Activated gamma-delta T cell treated with Interleukin-2 at 50 U/mL for 16 hours (primary cell): ENCODE measurements around the gene TRAF2.

ENCODE experiments used
- DNase-seq: peaks from one replicate; pipeline ENCODE4 v3.0.0-alpha.2; 2020

Gene TRAF2

DNA sequence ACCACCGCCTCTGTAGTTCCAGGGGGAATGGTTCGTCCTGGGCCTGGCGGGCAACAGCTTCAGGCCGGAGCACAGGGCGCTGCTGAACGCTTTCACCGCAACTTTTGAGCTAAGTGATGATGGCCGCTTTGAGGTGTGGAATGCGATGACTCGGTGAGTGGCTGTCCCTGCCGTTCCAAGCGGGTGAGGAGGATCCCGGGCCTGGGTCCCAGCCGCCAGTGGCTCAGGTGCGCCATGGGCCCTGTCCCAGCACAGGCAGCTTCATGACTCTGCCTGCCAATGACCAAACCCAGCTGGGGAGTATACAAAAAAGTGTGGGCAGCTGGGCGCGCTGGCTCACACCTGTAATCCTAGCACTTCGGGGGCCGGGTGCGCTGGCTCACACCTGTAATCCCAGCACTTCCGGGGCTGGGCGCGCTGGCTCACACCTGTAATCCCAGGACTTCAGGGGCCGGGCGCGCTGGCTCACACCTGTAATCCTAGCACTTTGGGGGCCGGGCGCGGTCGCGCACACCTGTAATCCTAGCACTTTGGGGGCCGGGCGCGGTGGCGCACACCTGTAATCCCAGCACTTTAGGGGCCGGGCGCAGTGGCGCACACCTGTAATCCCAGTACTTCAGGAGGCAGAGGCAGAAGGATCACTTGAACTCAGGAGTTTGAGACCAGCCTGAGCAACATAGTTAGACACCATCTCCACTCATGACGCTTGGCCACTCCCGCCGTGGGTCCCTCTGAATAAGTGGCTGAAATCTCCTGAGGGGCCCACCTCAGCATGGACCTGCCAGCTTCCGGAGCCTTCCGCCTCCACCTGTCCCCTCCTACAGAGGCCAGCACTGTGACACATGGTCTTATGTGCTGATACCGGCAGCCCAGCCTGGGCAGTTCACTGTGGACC, 66.8 kb downstream of the TRAF2 start:
- no peak for DNase-seq

DNA sequence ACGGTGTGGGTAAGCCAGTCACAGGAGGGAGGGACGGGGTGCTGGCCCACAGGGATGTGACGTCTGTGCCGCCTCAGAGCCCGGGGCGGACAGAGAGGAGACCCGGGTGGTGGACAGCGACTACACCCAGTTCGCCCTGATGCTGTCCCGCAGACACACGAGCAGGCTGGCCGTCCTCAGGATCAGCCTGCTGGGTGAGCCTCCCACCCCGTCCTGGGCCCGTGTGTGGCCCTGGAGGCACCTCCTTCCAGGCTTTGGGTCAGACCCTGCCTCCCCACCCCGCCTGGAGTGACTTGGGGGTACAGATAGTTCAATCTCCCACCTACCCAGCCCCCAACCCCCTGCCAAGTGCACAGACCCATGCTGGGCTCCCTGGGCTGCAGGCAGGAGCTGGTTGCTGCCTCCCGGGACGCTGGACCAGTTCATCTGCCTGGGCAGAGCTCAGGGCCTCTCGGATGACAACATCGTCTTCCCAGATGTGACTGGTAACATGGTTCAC, 67.5 kb downstream of the TRAF2 start:
- no peak for DNase-seq

DNA sequence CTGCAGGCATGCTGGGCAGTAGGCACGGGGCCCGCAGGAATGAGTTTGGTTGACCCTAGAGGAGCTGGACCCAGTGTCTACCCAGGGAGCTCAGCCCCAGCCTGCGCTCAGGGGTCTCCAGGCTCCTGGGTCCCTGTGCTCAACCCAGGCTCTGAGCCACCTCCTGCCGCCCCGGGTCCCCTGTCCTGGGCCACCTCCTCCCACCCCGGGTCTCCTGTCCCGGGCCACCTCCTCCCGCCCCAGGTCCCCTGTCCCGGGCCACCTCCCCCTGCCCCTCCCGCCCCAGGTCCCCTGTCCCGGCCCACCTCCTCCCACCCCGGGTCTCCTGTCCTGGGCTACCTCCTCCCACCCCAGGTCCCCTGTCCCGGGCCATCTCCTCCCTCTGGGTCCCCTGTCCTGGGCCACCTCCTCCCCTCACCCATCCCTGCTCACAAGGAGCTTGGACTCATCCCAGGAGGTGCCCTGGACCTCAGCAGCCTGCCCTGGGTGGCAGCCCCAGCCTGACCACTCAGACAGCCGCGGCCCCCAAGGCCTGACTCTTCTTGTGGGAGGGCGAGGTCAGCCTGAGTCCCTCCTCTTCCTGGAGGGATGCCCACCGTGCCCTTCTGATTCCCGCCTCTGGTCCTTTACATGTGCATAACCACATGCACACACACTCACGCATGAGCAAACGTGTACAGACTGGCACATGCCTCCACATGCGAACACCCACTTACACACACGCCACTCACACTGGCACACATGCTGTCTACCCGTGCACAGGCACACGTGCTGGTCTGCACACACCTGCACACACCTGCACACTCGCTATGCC, 68.2 kb downstream of the TRAF2 start:
- no peak for DNase-seq

DNA sequence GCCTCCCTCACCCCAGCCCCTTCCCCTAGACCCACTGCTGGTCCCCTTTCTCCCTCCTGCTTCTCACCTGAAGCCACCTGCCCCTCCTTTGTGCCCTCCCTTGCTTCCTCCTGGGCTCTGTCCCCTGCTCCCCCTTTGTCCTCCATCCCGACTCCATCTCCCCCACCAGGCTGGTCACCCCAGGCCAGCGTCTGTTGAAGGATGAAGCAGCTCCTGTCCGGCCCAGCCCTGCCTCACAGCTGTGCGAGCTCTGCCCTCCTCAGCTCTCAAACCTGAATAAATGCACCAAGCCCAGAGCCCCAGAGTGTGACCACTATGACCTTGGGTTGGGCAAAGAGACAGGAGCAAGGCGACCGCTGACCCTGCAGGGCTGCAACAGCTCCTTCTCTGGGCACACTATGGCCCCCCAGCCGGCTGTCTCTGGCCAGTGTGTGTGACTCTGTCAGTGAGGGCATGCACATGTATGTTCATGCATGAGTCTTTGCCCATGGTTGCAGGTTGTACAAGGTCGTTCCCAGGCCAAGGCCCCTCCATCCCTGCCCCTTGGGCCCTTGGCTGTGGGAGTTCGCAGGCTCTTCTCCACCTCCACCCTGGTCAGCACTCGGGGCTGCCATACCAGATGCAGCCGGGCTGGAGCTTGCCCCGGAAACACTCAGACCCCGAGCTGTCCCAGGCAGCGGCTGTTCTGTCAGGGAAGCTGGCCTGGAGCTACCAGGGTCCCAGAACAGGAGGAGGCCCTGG, 69.1 kb downstream of the TRAF2 start:
- DNase-seq: no peak

DNA sequence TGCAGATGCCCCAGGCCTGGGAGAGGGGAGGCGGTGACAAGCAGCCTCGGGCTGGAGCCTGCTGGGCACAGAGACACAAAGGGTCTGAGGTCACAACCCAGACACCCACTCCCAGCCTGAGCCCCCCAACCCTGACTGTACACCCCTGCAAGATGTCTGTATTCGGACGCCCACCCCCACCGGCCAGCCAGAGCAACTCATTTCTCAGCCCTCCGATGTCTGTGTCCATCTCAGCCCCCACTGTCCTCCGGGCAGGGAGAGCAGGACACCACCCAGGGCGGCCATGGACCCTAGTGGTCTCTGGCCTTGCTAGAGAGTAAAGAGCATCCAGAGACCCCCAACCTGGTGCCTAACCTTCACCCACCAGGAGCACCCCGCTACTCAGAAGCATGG, 69.6 kb downstream of the TRAF2 start:
- DNase-seq: no peak

DNA sequence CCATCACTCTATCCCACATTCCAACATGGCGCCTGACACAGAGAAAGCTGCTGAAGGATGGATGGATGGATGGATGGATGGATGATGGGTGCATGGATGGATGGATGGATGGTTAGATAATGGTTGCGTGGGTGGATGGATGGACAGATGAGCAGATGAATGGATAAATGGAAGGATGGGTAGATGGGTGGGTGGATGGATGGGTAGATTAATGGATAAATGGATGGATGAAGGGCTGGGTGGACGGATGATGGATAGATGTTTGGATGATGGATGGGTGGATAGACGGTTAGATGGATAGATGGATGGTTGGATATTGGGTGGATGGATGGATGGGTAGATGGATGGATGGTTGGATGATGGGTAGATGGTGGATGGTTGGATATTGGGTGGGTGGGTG, 70.3 kb downstream of the TRAF2 start:
- no peak for DNase-seq

DNA sequence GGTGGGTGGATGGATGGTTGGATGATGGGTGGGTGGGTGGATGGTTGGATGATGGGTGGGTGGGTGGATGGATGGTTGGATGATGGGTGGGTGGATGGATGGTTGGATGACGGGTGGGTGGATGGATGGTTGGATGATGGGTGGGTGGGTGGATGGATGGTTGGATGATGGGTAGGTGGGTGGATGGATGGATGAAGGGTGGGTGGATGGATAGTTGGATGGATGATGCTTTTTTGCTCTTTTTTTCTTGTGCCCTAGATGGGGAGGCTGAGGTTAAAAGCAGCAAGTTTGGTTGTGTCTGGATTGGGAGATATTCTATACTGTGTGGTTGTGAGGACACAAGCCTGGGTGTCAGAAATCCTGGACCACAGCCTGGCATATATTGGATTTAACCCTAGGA, 71.1 kb downstream of the TRAF2 start:
- no peak for DNase-seq

DNA sequence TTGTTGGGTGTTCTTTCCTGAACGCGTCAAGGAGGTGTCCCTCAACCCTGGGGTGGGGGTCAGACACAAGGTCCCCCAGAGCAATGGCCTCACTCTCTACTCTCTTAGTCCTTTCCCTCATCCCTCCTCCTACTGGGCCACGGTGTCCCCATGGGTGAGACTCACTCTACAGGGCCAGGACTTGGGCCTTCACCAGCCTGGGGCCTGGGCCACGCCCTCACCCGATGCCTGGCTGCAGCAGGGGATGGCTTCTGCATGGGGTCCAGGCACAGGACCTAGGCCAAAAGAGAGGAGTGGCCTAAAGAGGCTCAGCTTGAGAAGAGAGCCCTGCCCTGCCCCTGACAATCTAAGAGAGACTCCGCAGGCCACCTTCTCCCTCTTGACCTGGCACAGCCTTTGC, 71.6 kb downstream of the TRAF2 start:
- DNase-seq: no peak

DNA sequence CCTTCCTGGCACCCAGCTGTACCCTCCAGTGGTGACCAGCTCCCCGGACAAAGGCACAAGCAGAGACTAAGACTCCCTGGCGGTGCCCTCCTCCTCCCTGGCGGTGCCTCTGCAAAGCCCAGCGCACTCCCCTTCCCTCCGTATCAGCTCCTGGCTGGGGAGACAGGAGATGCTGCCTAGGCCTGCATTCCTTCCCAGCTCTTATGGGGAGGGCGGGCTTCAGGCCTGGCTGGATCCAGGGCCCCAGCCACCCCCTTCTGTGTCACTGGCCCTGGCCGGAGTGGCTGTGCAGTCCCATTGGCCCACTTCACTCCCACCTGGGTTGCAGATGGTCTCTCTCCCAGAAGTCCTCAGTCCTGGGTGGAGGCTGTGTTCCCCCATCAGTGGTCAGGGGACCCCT, 72.2 kb downstream of the TRAF2 start:
- no peak for DNase-seq

DNA sequence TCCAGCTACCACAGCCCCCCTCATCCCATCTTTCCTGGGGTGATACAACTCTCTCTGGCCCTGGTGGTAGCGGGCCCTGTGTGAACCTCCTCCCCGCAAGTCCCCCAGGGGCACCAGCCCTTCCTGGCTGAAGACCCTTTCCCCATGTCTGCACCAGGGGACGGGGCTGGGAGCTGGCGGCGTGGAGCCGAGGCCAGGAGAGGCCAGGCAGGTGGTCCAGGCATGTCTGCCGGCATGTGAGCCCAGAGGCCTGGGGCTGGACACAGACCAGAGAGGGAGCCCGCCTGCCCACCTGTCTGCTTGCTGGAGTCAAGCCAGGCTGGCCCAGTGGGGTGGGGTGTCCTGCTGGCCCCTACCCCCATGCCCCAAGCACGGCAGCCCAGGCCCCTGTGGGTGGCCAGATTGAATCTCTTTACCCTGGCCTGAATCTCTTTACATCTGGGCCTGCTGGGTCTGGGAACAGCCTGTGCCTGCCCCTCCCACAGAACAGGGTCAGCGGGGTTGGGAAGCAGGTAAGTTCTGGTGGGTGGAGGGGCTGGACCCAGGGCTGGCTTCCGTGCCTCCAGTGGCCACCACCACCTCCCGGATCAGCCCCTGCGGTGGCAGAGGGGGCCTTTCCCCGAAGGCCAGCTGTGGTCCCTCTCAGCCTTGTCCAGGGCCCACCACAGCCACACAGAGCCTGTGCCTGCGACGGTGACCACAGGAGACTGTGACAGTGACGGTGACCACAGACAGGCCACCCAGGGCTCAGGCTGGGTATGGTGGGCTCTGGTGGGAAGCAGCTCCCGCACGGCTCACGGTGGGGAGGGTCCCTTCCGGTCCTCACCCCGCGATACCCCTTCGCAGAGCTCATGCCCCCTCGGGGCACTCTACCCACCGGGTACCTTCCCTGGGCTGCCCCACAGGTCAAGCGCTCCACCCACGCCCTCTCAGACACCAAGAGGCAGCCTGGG, 72.9 kb downstream of the TRAF2 start:
- DNase-seq: no peak

DNA sequence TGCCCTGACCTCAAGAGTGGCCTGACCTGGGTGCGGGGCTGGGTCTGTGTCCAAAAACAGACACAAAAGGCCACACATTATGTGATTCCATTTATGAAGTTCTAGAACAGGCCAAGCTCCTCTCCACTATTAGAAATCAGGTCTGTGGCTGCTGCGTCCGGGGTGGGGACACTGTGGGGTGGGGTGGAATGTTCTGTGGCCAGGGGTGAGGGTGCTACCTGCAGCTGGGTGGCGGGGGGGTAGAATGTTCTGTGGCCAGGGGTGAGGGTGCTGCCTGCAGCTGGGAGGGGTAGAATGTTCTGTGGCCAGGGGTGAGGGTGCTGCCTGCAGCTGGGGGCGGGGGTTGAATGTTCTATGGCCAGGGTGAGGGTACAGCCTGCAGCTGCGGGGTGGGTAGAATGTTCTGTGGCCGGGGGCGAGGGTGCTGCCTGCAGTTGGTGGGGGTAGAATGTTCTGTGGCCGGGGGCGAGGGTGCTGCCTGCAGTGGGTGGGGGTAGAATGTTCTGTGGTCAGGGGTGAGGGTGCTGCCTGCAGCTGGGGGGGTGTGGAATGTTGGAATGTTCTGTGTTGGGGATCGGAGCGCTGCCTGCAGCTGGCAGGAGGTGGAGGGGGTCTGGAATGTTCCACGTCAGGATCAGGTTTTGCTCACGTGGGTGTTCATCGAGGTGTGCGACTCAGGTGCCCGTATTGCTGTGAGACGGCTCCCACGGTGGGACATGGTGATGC, 74.1 kb downstream of the TRAF2 start:
- DNase-seq: peak; percentile 75

DNA sequence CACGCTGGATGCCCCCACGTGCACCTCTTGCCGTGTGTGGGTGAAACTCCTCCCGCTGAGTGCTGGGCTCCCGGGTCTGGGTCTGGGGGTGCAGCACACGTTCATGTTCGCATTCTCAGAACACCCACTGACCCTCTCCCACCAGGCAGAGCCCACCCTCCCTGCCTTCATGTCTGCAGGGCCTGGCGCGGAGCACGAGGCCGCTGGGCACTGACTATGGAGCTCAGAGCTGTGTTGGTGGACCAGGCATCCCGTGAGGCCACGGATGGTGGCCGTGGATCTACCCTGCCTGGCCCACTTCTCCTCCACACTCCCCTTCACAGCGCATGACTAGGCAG, 74.6 kb downstream of the TRAF2 start:
- DNase-seq: no peak

DNA sequence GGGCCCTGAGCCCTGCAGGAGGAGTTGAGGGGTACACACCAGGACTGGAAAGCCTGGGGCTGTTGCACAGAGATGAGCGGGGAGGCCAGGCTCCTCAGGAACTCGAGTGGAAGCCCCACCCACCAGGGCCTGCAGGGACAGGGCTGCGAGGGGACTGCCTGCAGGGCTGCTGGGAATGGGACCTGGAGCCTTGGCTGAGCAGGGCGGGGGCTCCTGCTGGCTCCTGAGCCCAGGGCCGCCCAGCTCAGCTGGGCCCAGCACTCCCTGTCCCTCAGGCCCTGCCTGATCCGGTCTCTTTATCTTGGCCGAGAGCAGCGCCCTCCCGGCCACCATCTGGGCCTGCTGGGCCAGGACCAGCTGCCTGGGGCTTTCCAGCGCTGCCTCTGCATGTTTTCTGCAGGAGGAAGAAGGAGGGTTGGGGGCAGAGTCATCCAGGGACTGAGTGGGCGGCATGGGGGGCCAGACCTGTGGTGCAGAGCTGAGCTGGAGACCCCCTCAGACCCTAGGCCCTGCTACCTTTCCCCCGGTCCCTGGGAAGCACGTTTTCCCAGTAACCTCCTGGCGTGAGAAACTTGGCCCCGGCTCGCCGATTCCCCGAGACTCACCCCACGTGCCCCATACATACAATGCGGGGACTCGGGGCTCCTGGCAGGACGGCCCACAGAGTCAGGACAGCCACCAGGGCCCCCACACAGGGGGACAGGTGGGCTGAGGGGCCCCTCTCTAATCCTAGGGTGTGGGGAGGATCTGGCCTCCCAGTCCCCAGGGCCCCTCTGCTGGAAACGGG, 75.2 kb downstream of the TRAF2 start:
- no peak for DNase-seq

DNA sequence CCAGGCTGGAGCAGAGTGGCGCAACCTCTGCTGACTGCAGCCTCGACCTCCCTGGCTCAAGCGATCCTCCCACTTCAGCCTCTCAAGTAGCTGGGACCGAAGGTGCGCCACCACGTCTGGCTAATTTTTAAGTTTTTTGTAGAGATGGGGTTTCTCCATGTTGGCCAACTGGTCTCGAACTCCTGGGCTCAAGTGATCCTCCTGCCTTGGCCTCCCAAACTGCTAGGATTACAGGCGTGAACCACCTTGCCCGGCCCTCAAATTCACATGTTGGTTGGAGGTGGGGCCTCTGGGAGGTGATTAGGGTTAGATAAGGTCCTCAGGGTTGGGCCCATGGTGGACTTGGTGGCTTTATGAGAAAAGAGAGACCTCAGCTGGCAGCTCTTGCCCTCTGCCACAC, 75.8 kb downstream of the TRAF2 start:
- DNase-seq: no peak

DNA sequence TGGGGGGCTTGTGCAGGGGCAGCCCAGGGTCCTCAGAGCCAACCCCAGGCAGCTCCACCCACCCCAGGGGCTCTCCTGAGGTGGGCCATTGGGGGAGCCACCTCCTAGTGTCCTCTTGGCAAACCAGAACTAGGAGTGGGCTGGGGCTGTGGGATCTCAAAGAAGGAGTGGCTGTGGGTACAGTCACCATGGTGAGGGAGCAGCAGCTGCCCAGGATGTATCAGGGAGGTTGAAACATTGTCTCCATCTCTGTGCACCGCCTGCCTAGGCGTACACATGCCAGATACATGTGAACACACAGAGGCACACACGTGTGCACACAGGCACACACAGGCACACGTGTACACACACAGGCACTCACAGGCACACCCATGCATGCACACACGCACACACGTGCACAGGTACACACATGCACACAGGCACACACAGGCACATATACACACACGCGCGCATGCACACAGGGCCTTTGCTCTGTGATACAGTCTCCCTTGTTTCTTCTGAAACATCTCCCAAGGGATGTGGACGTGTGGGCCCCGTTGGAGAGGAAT, 76.5 kb downstream of the TRAF2 start:
- DNase-seq: no peak

DNA sequence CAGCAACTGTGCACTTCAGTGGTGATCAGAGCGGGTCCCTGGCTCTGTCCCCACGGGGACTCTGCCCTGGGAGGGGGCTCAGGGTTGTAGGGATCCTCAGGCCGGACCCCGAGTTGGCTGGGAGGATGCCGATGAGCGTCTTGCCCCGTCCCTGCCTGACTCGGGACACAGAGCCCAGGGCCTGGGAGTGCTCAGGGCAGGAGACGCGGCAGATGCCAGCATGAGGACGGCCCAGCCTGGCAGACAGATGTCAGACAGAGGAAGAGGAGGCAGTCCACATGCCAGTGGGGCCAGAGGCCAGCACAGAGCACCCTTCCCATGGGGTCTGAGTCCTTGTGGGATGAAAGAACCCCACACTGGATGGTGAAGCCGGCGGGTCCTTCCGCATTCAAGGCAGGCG, 77.0 kb downstream of the TRAF2 start:
- no peak for DNase-seq

DNA sequence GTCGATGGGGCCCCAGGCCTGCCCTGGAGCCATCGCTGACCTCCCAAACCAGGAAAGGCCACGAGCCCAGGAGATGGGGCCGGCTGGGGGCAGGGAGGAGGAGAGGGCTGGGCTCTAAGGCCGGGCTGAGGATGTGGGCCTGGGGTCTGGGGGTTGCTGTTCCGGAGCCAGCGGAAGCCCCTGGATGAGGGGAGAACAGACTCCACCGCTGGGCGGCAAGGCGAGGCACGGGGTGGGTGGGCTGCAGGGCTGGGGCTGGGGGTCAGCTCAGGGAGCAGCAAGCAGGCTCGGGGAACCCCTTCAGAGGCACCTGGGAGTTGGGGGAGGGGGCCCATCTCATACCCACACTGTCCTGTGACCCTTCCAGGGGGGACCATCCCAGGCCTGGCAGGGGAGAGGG, 77.4 kb downstream of the TRAF2 start:
- no peak for DNase-seq

DNA sequence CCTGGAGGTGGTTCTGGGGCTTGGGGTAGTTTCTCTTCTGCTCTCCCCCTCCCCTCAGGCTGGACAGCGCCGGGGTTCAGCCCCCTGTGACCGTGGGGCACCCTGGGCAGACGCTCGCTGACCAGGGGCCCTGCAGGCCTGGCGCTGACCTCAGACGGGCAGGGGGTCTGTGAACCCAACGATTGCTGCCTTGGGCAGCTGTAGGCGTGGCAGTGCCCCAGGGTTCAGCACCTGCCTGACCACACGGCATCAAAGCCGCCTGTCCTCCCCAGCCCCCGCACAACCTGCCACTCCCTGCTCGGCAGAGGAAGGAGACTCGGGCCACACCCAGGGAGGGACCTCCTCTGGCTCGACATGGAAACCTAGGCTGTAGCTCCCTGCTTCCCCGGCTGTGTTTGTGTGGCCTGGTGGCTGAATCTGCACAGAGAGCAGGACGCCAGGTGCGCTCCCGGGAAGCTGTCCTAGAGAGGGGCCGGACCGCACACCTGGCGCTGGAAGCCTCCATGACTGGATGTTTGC, 77.9 kb downstream of the TRAF2 start:
- DNase-seq: no peak

DNA sequence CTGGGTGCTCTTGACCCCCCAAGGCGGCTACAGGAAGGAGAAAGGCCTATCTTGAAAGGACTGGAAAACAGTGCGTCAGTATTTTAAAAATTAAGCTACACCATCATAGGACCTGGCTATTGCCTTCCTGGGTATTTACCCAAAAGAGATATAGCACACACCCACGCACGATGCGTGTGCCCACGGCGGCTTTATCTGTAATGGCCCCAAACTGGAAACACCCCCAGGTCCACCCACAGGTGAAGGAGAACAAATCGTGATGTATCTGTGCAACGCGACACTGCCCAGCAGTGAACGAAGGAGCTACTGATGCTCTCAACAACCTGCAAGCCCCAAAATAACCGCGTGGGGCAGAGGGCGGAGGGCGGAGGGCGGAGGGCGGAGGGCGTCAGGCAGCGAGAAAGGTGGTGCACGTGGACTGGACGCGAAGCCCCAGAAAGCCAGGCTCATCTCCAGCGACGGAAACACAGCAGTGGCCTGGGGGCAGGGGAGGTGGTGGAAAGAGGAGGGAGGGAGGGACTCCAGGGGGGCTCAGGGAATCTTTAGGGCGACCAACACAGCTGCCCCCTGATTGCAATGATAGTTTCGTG, 78.6 kb downstream of the TRAF2 start:
- no peak for DNase-seq
